ENCODE results near the gene SKIC3. TPM values are rescaled to one million over a fixed set of nuclear protein-coding genes. Genes with fewer than 3 reads are reported as not detected.

SKIC3 gene
- 68.3 TPM for total RNA-seq
- long read RNA-seq, full-length matches to known transcripts = 15 of 50 reads
- long read RNA-seq, partial matches to known transcripts = 30 of 50 reads
- long read RNA-seq, other reads (novel, unspliced or antisense) = 5 of 50 reads

DNA sequence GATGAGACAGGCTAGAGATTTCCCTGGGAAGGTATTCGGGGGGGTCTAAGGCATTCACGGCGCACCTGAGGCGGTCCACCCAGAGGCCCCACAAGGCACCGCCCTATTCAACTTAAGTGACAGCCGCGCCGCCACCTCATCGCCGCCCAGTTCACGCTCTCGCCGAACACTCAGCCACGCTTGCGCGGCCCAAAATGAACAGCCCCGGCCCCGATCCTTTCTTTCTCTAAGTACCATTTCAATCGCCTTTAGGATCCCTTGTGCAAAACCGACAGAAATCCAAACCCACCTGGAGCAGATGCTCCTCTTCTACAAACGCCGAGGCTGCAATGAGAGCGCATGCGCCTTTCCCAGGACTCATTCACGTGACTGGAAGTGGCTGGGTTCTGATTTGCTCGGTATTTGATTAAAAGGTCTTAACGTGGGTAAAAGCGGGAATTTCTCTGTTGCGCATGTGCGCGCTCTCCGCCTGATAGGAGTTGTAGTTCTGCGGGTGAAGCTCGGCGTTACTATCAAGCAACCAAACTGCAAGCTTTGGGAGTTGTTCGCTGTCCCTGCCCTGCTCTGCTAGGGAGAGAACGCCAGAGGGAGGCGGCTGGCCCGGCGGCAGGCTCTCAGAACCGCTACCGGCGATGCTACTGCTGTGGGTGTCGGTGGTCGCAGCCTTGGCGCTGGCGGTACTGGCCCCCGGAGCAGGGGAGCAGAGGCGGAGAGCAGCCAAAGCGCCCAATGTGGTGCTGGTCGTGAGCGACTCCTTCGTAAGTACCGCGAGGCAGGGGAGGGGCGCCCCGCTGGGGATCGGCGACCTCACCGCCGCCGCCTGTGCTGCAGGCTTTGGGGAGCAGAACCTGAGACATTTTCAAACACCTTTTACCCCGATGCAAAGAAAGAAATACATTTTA lies at the start of gene SKIC3, which contains the start of gene ARSK:
TSS of gene SKIC3 (minus strand) at position 331 of the 902 bp plus-strand sequence. CDS start 7,827 bp downstream, outside the sequence.
TSS of gene ARSK (plus strand) at position 455 of the 902 bp plus-strand sequence. CDS start at position 633, 178 bp downstream.
- peak; percentile 95 for DNase-seq
- intact Hi-C loops (cut with micrococcal nuclease) = no loop called here
- peak; percentile 98 for ATAC-seq

DNA sequence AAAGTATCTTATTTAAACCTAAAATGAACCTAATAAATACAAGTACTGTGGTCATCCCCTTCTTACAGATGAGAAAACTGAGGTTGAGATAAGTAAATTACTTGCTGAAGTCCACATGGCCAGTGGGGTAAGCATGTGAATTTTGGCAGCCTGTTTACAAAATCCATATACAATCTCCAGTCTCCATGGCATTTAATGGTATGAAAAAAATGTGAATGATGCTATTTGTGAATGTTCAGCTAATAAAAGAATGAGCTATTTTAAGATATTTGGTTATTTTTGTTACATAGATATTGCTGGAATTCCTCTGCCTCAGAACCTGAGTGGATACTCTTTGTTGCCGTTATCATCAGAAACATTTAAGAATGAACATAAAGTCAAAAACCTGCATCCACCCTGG lies 45.8 kb upstream of the SKIC3 start:
- intact Hi-C loops (cut with micrococcal nuclease) = no loop called here
- no peak for ATAC-seq

DNA sequence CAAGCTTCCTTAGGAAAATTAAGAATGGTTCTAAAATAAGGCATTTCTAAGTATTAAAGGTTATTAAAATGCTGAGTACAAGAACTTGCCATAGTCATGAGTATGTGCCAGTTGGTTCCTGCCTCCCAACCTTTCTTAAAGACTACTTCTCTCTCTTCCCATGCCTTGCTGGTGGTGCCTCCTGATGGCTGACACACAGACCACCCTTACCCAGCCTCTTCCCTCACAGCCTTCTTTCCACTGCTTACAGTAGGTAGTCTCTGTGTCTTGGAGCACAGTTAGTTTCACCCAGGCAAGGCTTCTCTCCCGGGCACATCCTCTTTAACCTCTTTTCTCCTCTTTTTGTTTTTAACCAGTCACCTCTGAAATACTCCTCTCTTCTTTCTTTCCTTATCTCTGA lies 44.5 kb upstream of the SKIC3 start:
- intact Hi-C loops (cut with micrococcal nuclease) = no loop called here
- ATAC-seq (no peak), DNase-seq (no peak)

More for the DNA sequence above, 45.8 kb upstream of the SKIC3 start:
- no peak for DNase-seq

DNA sequence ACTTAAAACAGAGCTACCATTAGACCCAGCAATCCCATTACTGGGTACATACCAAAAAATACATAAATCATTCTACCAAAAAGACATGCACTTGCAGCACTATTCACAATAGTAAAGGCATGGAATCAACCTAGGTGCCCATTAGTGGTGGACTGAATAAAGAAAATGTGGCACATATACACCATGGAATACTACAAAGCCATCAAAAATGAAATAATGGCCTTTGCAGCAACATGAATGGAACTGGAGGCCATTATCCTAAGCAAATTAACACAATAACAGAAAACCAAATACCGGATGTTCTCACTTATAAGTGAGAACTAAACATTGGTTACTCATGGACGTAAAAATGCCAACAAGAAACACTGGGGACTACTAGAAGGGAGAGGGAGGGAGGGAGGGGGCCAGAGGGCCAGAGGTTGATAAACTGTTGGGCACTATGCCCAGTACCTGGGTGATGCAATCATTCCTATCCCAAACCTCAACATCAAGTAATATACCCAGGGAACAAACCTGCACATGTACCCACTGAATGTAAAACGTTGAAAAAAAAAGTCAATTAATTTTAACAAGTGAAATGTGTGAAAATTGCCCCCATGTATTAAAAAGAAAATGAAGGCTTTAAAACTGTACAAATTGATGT lies 40.6 kb upstream of the SKIC3 start:
- no peak for ATAC-seq
- intact Hi-C loops (cut with micrococcal nuclease) = no loop called here

DNA sequence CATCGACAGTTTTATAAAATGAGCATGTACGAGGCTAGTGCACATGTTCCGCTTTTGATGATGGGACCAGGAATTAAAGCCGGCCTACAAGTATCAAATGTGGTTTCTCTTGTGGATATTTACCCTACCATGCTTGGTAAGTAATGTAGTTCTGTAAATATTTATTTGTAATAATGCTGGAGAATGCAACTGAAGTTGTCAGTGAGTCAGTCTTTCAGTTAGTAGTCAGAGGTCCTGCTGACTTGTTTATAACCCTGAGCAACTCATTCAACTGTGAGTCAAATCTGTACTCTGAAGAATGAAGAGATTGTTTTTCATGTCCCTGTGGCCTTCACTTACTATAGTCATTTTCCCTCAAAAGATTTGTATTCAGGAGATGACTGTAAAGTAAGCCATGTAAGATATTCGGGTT lies 36.7 kb upstream of the SKIC3 start:
- ATAC-seq (no peak), DNase-seq (no peak)
- intact Hi-C loops (cut with micrococcal nuclease) = no loop called here

More for the DNA sequence above, 40.6 kb upstream of the SKIC3 start:
- no peak for DNase-seq

DNA sequence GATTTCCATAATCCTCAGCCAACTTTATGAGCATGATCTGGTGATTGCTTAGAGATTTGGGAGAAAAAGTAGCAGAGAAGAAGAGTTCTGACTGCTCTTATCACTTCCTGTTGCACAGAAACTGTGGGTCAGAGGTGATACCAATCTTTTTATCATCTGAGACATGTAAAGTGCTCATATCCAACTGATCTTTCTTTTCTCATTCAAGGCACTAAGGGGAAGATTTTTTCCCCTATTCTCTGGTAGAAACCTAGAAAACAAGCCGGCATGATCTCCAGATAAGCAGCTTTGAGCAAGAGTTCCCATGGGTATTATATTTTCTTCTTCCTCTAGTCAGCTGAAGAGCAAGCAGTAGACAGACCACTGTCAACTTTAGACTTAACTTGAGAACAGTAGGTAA lies 36.1 kb upstream of the SKIC3 start:
- intact Hi-C loops (cut with micrococcal nuclease) = no loop called here
- DNase-seq (no peak), ATAC-seq (no peak)

DNA sequence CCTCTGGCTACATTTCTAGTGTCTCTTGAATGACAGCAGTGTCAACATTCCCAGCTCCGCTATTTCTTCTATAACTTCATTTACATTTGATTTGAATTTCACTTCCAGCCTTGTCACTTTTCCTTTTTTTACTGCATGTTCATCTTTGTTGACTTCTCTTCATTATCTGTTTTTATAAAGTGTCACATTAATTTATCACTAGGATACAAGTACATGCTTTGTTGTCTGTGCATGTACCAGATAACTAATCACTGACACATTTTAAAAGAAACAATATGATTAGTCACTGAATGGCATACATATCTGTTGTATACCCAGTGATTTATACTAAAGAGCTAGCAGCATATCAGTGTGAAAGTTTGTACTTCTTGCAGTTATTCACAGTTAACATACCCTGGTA lies 29.2 kb upstream of the SKIC3 start:
- intact Hi-C loops (cut with micrococcal nuclease) = no loop called here
- ATAC-seq = no peak
- no peak for DNase-seq

DNA sequence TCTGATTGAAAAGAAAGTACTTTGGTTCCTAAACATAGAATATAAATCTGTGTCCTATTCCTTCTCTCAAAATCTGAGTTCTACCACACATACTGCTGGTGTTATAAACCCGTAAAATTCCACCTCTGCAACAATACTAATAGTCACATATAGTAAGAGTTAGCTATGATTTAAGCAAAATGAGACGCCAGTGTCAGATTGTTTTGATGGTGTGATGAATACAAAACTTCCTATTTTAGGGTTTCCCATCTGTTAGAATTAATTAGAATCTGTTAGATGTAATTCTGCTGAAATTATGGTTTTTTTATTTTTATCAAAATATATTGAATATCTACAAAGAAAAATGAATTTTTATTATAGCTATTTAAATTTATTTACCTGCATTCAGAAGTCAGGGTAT lies 26.8 kb upstream of the SKIC3 start:
- intact Hi-C loops (cut with micrococcal nuclease) = no loop called here
- no peak for ATAC-seq
- DNase-seq = no peak

DNA sequence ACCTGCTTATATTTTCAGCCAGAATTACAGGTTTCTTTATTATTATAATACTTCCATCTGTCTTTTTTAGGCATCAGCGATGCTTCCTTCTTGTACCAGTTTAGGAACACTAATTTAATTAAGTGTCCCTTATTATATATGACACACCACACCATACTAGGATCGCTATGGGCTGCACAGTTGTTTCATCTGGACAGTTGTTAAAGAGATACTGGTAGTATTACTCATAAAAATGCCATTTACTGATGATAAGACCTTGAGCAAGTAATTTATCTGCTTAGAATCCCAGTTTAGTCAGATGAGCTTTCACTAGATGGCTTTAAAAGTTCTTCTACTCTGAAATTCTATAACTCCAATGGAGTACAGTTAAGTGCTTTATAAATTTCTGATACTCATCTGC lies 17.2 kb upstream of the SKIC3 start:
- ATAC-seq = no peak
- intact Hi-C loops (cut with micrococcal nuclease) = no loop called here
- DNase-seq = no peak

DNA sequence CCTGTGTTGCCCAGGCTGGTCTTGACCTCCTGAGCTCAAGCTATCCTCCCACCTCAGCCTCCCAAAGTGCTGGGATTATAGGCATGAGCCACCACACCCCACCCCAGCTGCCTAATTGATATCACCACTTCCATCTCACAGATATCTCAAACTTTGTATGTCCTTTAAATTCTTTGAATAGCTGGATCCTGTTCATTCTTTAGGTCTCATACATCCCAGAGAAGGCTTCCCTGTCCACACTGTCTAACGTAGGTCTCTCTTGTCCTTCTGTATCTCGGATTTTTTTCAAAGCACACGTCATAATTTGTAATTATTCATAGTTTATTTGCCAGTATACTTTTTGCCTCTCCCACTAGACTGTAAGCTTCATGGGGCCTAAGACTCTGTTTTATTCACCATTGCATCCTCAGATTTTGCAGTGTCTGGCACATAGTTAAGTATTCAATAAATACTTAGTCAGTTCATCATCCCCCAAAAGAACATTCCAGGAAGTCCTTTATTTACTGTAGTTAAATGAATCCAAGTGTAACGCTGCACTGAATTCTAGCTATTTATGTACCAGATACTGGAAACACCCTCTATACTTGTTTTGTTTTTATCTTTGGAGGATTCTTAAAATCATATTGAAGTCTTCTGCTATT lies 10.6 kb upstream of the SKIC3 start:
- intact Hi-C loops (cut with micrococcal nuclease) = no loop called here
- ATAC-seq (no peak), DNase-seq (no peak)

DNA sequence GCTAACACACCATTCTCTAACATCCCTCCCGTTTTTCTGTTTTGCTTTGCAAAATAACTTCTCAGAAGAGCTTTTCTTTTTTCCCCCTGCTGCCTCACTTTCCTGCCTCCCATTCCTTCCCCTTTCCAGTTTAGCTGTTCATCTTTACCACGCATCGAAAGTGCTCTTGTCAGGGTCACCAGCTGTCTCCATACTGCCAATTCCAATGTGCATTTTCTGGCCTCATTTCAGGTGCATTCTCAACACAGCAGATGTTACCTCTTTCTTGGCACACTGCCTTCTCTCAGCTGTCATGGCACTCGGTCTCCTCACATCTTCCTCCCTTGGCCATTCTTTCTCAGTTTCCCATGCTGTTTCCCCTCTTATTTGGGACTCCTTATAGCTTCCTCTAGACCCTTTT lies 9.7 kb upstream of the SKIC3 start:
- no peak for ATAC-seq
- no peak for DNase-seq
- intact Hi-C loops (cut with micrococcal nuclease) = no loop called here

DNA sequence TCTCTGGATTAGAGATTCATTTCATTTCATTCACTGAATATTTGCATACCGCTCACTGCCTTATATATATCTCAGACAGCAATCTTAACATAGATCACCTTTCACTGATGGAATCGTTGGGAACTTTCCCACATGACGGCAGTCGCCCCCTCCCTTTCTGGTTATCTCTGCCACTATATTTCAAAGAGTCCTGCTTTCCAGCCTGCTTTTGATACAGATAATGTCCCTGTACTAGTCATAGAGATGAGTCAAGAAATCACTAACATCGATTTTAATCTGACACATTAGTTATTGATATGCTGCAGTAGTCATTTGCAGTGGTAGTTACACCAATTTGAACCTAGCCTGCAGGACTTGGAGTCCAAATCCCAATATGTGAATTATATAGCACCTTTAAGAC lies 8.6 kb upstream of the SKIC3 start:
- intact Hi-C loops (cut with micrococcal nuclease) = no loop called here
- DNase-seq (no peak), ATAC-seq (no peak)

DNA sequence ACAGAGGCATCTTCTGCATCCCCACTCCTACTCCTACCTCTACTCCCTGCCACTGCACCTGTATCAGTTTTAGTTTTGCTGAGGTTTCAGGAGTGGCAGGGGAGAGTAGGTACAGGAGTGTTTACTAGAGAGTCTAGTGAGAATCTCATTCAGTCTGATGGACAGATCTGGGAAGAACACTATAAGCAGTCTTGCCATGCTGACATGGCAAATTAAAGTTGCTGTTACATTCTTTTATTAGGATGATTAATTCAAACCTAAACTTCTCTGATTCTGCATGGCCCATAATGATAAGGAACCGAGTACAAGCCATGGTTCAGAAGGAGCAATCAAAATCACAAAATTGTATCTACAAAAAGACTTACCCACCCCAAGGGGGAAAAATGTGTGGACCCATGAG lies 7.5 kb upstream of the SKIC3 start:
- no peak for DNase-seq
- ATAC-seq = no peak
- intact Hi-C loops (cut with micrococcal nuclease) = no loop called here

DNA sequence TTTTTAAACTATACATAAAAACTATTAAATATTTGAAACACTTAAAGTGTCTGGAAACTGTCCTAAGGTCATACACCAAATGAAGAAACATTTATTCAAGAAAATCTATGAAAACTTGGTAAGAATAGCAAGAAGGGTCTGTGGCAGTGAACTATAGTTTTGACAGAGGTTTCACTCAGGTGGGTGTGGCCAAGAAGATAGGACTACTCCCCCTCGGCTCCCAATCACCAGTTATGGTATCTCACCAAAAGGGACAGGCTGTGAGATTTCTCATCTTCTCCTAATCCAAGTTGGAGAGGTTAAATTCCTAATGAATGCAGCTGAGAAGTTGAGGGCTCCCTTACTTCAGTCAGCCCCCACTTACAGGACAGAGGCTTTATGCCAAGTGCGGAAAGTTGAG lies 3.1 kb upstream of the SKIC3 start:
- intact Hi-C loops (cut with micrococcal nuclease) = no loop called here
- ATAC-seq (no peak), DNase-seq (no peak)

DNA sequence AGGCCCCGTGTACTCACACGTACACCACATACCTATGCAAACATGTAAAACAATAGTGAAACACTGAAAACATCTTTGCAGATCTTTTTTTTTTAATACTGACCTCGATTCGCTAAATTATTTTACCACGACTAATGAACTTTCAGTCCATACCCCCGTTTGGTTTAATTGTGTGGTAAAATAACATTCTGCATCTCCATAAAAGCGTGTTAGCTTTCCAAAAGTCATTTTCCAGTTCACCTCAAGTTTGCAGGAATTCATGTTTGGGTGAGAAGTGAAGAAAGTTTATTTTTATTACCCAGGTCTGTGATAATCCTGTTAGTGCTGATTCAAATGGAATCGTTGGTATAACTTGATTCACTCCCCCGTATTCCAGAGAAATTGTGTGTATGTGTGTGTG lies 776 bp upstream of the SKIC3 start:
- intact Hi-C loops (cut with micrococcal nuclease) = no loop called here
- no peak for ATAC-seq
- DNase-seq = no peak

DNA sequence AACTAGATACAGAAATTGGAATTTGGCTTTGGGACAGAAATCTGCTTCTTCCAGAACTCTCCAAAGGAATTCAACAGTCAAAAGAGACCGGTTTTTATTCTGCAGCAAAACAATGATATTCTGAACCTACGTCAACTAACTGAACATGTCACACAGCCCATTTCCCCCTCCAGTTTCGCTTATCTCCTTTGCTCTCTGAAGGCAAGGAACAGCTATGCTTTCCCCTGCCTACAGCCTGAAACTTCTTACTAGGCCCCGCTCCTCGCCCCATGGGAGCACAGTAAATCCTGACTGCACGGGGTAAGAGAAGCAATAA lies 488 bp downstream of the SKIC3 start:
- ATAC-seq = no peak
- DNase-seq = no peak
- intact Hi-C loops (cut with micrococcal nuclease) = no loop called here

DNA sequence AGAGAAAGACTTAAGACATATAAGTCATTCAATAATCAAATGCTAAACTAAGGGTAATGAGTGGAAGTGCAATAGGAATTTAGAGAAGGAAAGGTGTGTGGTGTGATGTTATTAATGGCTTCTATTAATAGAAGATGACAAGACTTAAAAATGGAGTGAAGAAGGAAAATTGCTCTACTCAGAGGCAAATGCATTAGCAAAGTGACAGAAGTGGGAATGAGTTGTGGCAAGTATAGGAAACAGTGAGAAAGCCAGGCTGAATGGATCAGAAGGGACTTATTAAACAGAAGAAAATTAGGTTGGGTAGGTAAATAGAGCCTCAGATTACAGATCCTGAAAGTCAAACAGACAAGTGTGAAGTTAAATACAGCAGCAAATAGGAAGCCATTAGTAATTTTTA lies 5.7 kb downstream of the SKIC3 start:
- intact Hi-C loops (cut with micrococcal nuclease) = no loop called here
- ATAC-seq = no peak
- no peak for DNase-seq

DNA sequence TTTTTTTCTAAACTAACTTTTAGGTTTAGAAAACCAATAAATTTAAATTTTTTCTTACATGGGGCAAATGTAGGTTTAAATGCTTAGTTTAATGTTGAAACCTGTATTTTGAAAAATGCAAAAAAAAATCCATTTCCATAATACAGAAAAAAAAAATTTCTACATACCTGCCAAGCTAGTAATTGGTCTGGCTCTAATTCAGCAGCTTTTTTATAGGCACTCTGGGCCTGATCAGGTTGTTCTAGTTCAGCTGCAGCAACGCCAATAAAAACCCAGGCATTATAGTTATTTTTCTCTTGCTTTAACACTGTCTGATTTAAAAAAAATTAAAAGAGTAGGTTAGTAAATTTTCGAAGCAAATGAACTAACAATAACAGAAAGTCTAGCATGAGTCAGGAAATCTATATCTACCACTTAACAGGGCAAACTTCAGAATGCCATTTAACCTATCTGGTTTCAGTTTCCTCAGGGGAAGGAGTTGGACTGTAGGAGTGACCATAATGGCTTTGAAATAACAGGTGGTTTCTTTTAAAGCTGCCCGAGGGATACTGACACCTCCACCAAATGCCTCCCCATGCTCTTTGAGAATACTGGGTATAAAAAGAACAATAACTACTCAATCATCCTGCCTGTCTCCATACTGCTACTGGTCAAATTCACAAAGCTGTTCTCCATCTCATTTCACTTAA lies 11.6 kb downstream of the SKIC3 start:
- no peak for ATAC-seq

DNA sequence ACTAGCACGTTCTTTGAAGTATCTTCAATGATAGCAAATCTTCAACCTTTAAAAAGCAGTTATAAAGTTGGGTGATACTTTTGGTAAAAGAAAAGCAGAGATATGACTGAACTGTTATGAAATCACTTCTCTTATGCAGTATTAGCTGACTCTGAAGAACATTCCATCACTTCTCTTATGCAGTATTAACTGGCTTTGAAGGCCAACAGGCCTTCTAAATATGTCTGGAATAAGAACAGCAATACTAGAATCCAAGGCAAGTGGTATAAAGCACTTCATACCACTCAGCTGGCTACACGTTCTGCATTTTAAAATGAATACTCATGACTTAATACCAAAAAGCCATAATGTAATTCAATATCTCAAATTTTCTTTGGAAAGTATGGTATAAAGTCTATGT lies 17.3 kb downstream of the SKIC3 start:
- ATAC-seq = no peak
- intact Hi-C loops (cut with micrococcal nuclease) = no loop called here
- DNase-seq = no peak

More for the DNA sequence above, 11.6 kb downstream of the SKIC3 start:
- intact Hi-C loops (cut with micrococcal nuclease) = no loop called here
- no peak for DNase-seq

DNA sequence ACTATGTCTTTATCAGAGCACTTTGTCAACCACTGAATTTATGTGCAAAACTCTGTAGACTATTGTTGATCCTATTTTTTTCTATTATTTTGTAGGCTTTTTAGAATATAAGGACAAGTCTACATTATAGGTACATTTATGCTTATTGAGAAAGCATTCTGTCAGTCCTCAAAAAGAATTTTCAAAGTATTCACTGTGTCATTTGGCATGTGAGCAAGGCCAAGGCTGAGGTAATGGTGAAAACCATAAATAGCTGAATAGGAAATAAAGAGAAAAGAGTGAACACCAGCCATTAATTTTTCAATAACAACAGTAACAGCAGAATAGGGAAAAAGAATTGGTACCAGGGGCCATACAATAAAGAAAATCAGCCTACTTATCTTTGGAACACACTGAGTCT lies 21.0 kb downstream of the SKIC3 start:
- ATAC-seq (no peak), DNase-seq (no peak)
- intact Hi-C loops (cut with micrococcal nuclease) = no loop called here

Measured in left ventricle myocardium superior (tissue), 1 donor.